Heart right ventricle (tissue), 16 donors: ENCODE measurements around the gene WAPL. TPM values are rescaled to one million over a fixed set of nuclear protein-coding genes. Genes with fewer than 3 reads are reported as not detected.

ENCODE experiments used
- ATAC-seq, 8 donors: fragments of 200-7000 bp; cut with Tn5 transposase; one replicate each; pipeline ENCODE4 v1.9.1; 2020; ENCODE audit warnings: mild to moderate bottlenecking in 8 of 8, moderate library complexity in 8 of 8, moderate number of reproducible peaks in 1 of 8
- DNase-seq, 2 donors: peaks; one replicate each; pipeline ENCODE4 v3.0.0-alpha.2; 2020
- H3K27ac ChIP-seq, 10 donors: fragments of 200-600 bp; sonication (generic) in 2 of 10; one replicate each; pipeline versions ENCODE4 v1.5.0 to v1.8.0; 2020 to 2022; ENCODE audit warnings: mild to moderate bottlenecking in 3 of 10
- H3K27me3 ChIP-seq, 7 donors: fragments of 200-600 bp; one replicate each; pipeline ENCODE4 v1.8.0; 2021 to 2022; ENCODE audit warnings: mild to moderate bottlenecking in 2 of 7
- H3K36me3 ChIP-seq, 9 donors: fragments of 200-600 bp; sonication (generic) in 1 of 9; one replicate each; pipeline versions ENCODE4 v1.5.0 to v1.8.0; 2020 to 2022; ENCODE audit warnings: mild to moderate bottlenecking in 2 of 9
- H3K4me1 ChIP-seq, 9 donors: fragments of 200-600 bp; sonication (generic) in 1 of 9; one replicate each; pipeline versions ENCODE4 v1.5.0 to v1.8.0; 2020 to 2022; ENCODE audit warnings: mild to moderate bottlenecking in 4 of 9
- H3K4me3 ChIP-seq, 10 donors: fragments of 200-600 bp; sonication (generic) in 2 of 10; one replicate each; pipeline versions ENCODE4 v1.5.0 to v1.8.0; 2020 to 2022; ENCODE audit warnings: mild to moderate bottlenecking in 7 of 10, moderate library complexity in 2 of 10
- H3K9me3 ChIP-seq, 11 donors: fragments of 200-600 bp in 10 of 11; sonication (generic) in 2 of 11; one replicate each; pipeline versions ENCODE4 v1.5.0 to v1.8.0; 2013 to 2022; ENCODE audit warnings: mild to moderate bottlenecking in 2 of 11, control low read depth in 1 of 11, moderate library complexity in 1 of 11
- WGBS, 2 donors: extraction: QIAGEN DNeasy Blood & Tissue Kit; methylation state at CpG; one replicate each; pipeline ENCODE4 v1.1.7; 2013; ENCODE audit warnings: inconsistent platforms in 1 of 2; 5-methylcytosine and 5-hydroxymethylcytosine counted together
- intact Hi-C, 10 donors: fragments of 100-400 bp; cut with DNase I; formaldehyde crosslinking; loops; one replicate each; pipeline versions ENCODE4 v1.11.1 to v1.14.2; 2022
- polyA plus RNA-seq, 2 donors: library from polyadenylated mRNA; stranded (reverse); fragments of 200-250 nt; gene quantifications; one replicate each; pipeline ENCODE4 v1.2.3, GENCODE V29; 2013
- total RNA-seq, 10 donors: library from RNA; stranded (reverse); fragmentation: NEBNext Ultra II Directional in 3 of 10; extraction: Animal tissue kit (Norgen Biotek cat#: 25700) in 3 of 10; gene quantifications; one replicate each; pipeline versions ENCODE4 v1.2.1 to v1.2.4, GENCODE V29; 2021 to 2023
- TF ChIP-seq, protein P1 (sequence below), 9 donors: fragments of 200-600 bp; sonication (generic) in 2 of 9; IDR thresholded peaks; one replicate each; pipeline versions ENCODE4 v1.5.0 to v1.8.0; 2021 to 2022; ENCODE audit warnings: antibody characterized with exemption in 9 of 9, mild to moderate bottlenecking in 5 of 9, moderate library complexity in 1 of 9
- donor health status: Arrhythmogenic right ventricular cardiomyopathy.
- donor health status: ischemic (EF 13 %, LVEDD 7.1; RV severe dilation, severe dysfunction).
- donor health status: healthy with polysubstance abuse.
- donor health status: DM: no; HTN: yes; CAD: no.
- donor health status: DM: no; HTN: no; CAD: no.
- donor health status: ischemic (EF 25% LVEDD 6.9; RV normal size, moderate dysfunction).
- donor health status: ischemic (EF 25% LVEDD 5.7; RV mildly dilated, moderate dysfunction).
- donor health status: healthy.
- donor health status: DM: yes; HTN: yes; CAD: no.
- donor health status: Ischemic cardiomyopathy.
- donor health status: ischemic (EF 35%, LVEDD 5.7; RV mildly dilated, moderate dysfunction).
- donor health status: nonischemic (EF 11% LVEDD 7.7; RV severe dilation, severe dysfunction).
- donor health status: DM: yes; HTN: yes; CAD: no.
- donor health status: PGD.
- donor health status: ischemic (EF 29% LVEDD 5.4; RV normal size, mild dysfunction).
- donor health status: nonischemic (EF 23%, LVEDD 6.1; RV moderate dilation, normal function).

WAPL gene
- total and polyA plus RNA-seq, 12 donors = 10.0 to 29.5 (median 23.4) TPM

DNA sequence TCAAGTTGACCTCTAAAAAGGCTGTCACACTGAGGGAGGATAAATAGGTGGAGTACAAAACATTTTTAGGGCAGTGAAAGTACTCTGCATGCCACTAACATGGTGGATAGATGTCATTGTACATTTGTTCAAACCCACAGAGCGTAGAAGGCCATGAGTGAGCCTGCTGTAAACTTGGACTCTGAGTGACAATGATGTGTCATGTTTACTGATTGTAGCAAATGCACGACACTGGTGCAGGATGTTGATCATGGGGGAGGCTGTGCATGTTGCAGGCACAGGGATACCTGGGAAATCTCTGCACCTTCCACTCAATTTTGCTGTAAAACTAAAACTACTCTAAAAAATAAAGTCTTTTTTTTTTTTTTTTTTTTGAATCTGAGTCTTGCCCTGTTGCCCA lies 102.5 kb downstream of the WAPL start:
- no peak for ATAC-seq
- H3K9me3 ChIP-seq = no peaks in the 10 kb centered on the region
- H3K27ac ChIP-seq = no peak overlapping the region
- TF ChIP-seq, protein P1, sequence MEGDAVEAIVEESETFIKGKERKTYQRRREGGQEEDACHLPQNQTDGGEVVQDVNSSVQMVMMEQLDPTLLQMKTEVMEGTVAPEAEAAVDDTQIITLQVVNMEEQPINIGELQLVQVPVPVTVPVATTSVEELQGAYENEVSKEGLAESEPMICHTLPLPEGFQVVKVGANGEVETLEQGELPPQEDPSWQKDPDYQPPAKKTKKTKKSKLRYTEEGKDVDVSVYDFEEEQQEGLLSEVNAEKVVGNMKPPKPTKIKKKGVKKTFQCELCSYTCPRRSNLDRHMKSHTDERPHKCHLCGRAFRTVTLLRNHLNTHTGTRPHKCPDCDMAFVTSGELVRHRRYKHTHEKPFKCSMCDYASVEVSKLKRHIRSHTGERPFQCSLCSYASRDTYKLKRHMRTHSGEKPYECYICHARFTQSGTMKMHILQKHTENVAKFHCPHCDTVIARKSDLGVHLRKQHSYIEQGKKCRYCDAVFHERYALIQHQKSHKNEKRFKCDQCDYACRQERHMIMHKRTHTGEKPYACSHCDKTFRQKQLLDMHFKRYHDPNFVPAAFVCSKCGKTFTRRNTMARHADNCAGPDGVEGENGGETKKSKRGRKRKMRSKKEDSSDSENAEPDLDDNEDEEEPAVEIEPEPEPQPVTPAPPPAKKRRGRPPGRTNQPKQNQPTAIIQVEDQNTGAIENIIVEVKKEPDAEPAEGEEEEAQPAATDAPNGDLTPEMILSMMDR (IDR thresholded peaks at IDR 0.05) = no peak
- no peak overlapping the region for H3K4me3 ChIP-seq
- H3K36me3 ChIP-seq = no peaks in the 10 kb centered on the region
- intact Hi-C loops = no loop called here
- peaks cover 0 to 9% (median 0%) of the 10 kb centered on the region in 9 donors for H3K4me1 ChIP-seq
- 80 to 82% methylated on average over 2 of the region's 2 CpGs for WGBS, 2 donors
- H3K27me3 ChIP-seq = peaks cover 0 to 15% (median 0%) of the 10 kb centered on the region in 7 donors
- no peak for DNase-seq

DNA sequence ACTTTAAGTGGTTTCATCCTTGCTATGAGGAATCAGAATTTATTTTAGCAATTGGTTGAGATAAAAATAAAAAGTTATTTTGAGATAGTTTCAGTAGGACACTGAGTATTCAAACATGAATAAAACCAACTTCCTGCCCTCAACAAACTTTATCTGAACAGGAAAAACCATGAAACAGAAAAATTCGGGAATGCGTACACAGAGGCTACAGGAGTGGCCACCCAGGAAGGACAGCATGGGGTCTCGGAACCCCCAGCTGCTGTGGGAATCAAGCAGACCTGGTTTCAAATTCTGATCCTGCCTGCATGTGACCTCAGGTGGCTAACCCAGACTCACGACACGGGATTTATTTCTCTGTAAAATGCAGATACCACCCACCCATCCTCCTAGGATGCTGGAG lies 106.0 kb downstream of the WAPL start:
- no peak overlapping the region for H3K27ac ChIP-seq
- intact Hi-C loops = no loop called here

DNA sequence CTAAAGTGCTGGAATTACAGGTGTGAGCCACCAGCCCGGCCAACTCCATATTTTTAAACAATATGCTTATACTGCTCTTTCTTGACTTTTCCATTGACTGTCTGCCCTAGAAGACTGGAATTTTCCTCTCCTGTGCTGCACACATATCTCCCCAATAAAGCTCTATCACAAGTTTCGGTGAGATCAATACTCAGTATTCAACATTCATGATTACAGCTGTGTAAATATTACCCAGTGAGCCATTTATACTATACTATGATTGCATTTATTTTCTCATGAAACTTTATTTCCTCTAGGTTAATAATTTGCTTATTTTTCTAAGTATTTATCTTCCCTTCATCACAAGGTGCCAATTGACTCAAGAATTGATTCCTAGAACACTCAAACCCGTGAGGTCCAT lies 106.5 kb downstream of the WAPL start:
- ATAC-seq (no peak), DNase-seq (no peak)
- Histone ChIP-seq H3K4me3 (no peak overlapping the region), H3K9me3 (peaks cover 0 to 7% (median 0%) of the 10 kb centered on the region in 11 donors), H3K4me1 (peaks cover 0 to 42% (median 18%) of the 10 kb centered on the region in 9 donors), H3K27me3 (peaks cover 0 to 9% (median 0%) of the 10 kb centered on the region in 7 donors), H3K36me3 (no peaks in the 10 kb centered on the region), H3K27ac (no peak overlapping the region)
- TF ChIP-seq, protein P1 (IDR thresholded peaks at IDR 0.05) = no peak
- WGBS, 2 donors = 92 to 96% methylated on average over 3 of the region's 3 CpGs
- intact Hi-C loops = no loop called here

More for the DNA sequence above, 106.0 kb downstream of the WAPL start:
- ATAC-seq (no peak), DNase-seq (no peak)
- peaks cover 0 to 9% (median 0%) of the 10 kb centered on the region in 7 donors for H3K27me3 ChIP-seq
- no peak overlapping the region for H3K4me3 ChIP-seq
- peaks cover 0 to 38% (median 18%) of the 10 kb centered on the region in 9 donors for H3K4me1 ChIP-seq
- H3K9me3 ChIP-seq = peaks cover 0 to 6% (median 0%) of the 10 kb centered on the region in 11 donors
- WGBS, 2 donors = 43 to 46% methylated on average over 5 of the region's 5 CpGs
- no peaks in the 10 kb centered on the region for H3K36me3 ChIP-seq
- TF ChIP-seq, protein P1 (IDR thresholded peaks at IDR 0.05) = no peak

DNA sequence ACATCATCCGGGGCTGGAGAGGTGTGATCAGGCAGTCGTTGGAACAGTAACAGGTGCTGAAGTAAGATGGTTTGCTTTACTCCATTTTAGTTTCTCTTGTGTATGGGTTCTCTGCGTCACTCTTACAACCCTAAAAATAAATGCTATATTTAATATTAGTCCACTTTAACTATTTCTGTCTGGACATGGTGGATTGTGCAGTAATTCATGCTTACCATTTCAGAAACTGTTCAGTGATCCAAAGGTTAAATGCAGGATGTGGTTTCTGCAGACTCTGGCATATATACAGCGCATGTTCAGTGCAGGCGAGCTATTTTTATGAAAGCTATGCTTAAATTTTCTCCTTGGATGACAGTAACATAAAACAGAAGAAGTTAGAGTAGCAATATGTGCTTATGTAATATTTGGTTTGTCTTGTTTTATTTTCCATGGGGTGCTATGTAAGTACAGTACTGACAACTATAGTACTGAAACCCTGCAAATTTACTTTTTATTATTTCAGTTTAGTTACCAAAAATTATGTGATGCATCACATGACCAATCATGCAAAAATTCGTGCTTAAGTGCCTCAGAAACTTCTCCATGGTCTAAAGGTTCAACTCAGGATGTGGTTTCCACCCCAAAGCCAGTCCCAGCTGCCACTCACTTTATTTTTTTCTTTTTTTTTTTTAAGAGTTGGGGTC lies 108.4 kb downstream of the WAPL start:
- Histone ChIP-seq H3K9me3 (peaks cover 0 to 7% (median 0%) of the 10 kb centered on the region in 11 donors), H3K4me3 (no peak overlapping the region), H3K27ac (peak overlapping the region in 1 of 10 donors; percentile 58), H3K36me3 (no peaks in the 10 kb centered on the region), H3K27me3 (peaks cover 0 to 9% (median 0%) of the 10 kb centered on the region in 7 donors), H3K4me1 (peaks cover 0 to 42% (median 18%) of the 10 kb centered on the region in 9 donors)
- 36 to 37% methylated on average over 6 of the region's 6 CpGs for WGBS, 2 donors
- ATAC-seq (peak in 3 of 8 donors; percentile 34 to 44 (median 41)), DNase-seq (no peak)
- intact Hi-C loops = no loop called here
- TF ChIP-seq, protein P1 (IDR thresholded peaks at IDR 0.05) = no peak
